Measurements from ENCODE around the gene MED8. TPM values are rescaled to one million over a fixed set of nuclear protein-coding genes. Genes with fewer than 3 reads are reported as not detected.
A peak's percentile ranks its signal among the peaks of the same experiment; 100 is the strongest.

MED8 gene
- total RNA-seq, 1 experiment from 2014 or later: 37.6 TPM

DNA sequence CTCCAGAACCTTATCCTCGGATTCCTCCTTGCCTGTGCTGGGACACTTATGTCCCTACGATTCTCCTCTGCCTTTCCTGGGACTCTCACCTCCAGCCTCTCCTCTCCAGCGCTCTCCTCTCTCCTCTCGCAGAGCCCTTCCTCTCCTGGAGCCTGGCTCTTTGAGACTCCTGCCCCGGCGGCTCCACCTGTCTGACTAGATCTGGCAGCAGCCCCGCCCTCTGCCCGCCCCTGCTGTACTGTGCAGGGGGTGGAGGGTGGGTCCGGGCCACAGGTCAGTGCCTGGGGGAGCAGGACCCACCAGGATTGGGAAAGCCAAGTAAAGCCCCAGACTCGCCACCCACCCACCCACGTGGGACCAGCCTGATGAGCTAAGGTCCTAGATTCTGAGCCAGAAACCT lies 23.4 kb downstream of the MED8 start:
- peaks cover 26% of the 10 kb centered on the region for H3K36me3 ChIP-seq (replicated peaks; ENCODE audit: control insufficient read depth, insufficient read depth, low read length)
- peak; percentile 81 for DNase-seq
- peak overlapping the region; percentile 72; the same call in 1 of the 2 replicates for H3K4me3 ChIP-seq (ENCODE audit: insufficient read depth, low read depth, low read length)

DNA sequence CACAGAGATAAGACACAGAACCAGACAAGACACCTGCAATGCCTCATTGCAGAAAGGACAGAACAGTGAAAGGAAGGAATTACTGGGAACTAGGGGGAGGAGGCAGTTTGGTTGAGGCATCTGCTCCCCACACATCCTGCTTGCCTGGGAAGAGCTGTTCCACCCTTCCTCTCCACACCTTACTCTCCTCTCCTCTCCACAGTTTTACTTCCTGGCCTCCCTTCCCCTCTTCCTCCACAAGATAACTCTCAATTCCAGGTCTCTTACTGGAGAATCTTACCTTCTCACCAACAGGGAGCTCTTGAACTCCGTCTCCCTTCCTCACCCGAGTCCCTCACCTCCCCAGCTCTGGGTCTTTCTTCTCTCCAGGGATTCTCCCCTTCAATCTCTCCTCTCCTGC lies 23.9 kb downstream of the MED8 start:
- H3K36me3 ChIP-seq (replicated peaks; ENCODE audit: control insufficient read depth, insufficient read depth, low read length): peaks cover 31% of the 10 kb centered on the region
- DNase-seq: no peak
- no peak overlapping the region for H3K4me3 ChIP-seq (ENCODE audit: insufficient read depth, low read depth, low read length)
- no peaks in the 10 kb centered on the region; the same call in 1 of the 2 replicates for H3K27me3 ChIP-seq (ENCODE audit: control insufficient read depth, insufficient read depth, low read length)

More for the DNA sequence above, 23.4 kb downstream of the MED8 start:
- no peaks in the 10 kb centered on the region; the same call in 1 of the 2 replicates for H3K27me3 ChIP-seq (ENCODE audit: control insufficient read depth, insufficient read depth, low read length)

DNA sequence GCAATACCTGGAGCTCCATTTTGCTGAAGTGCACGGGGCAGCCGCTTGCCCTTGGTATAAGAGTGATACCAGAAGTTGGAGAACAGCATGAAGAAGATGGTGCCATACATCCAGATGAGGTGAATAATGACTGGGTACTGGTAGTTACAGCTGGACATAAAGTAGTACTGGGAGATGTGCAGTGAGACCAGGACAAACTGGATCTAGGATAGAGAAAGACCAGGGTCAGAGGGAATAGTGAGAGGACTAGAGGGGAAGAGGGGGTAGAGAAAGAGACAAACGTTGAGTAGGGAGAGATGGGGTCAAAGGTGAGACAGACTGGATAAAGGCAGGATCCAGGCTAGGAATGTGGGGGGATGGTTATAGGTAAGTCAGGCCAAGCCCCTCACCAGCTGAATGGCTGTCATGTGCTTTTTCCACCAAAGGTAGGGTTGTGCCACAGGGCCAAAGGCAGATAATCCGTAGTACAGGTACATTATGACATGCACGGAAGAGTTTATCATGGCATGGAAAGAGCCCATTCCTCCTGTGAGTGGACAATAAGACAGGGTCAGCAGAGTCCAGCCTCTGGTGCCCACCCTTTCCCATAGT lies 25.6 kb downstream of the MED8 start:
- DNase-seq: peak; percentile 41

DNA sequence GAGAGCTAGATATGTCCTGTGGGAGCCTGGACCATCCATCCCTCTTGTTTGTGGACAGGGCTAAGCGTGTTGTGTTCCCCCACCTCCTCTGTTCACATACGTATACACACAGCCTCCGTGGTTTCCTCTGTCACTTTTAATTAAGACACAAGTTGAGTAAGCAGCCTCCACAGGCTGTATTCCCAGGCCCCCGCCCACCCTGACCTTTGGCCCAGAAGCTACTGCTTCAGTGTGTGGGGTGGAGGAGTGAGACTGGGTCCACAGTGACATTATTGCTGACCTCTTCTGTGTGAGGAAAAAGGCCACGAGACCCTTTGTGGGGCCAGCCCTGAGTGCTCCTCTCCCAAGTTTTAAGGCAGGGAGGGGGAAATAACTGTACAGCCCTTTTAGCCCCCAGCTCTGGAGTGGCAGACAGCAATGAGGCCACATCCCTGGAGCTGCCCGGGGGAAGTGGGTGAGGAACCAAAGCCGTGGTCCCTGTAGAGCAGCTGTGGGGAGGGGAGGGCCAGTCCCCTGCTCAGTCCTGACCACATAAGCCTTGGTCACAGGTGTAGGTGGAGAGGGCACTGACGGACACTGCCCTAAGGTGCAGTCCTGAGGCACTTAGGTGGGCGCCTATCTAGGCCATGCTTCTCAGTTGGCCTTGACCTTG lies 26.2 kb downstream of the MED8 start:
- no peak overlapping the region for H3K4me3 ChIP-seq (ENCODE audit: insufficient read depth, low read depth, low read length)
- no peaks in the 10 kb centered on the region; the same call in 1 of the 2 replicates for H3K27me3 ChIP-seq (ENCODE audit: control insufficient read depth, insufficient read depth, low read length)
- peaks cover 41% of the 10 kb centered on the region for H3K36me3 ChIP-seq (replicated peaks; ENCODE audit: control insufficient read depth, insufficient read depth, low read length)
- DNase-seq: peak; percentile 31

More for the DNA sequence above, 25.6 kb downstream of the MED8 start:
- no peaks in the 10 kb centered on the region; the same call in 1 of the 2 replicates for H3K27me3 ChIP-seq (ENCODE audit: control insufficient read depth, insufficient read depth, low read length)
- H3K4me3 ChIP-seq (ENCODE audit: insufficient read depth, low read depth, low read length): no peak overlapping the region
- H3K36me3 ChIP-seq (replicated peaks; ENCODE audit: control insufficient read depth, insufficient read depth, low read length): peaks cover 41% of the 10 kb centered on the region

- peaks cover 41% of the 10 kb centered on the region for H3K36me3 ChIP-seq (replicated peaks; ENCODE audit: control insufficient read depth, insufficient read depth, low read length)
- H3K27me3 ChIP-seq (ENCODE audit: control insufficient read depth, insufficient read depth, low read length): no peaks in the 10 kb centered on the region; the same call in 1 of the 2 replicates
- no peak for DNase-seq
- H3K4me3 ChIP-seq (ENCODE audit: insufficient read depth, low read depth, low read length): peak overlapping the region; percentile 100; the same call in 1 of the 2 replicates
These were observed 29.0 kb downstream of the MED8 start for GRCh38 chr1:43360616-43361015.

DNA sequence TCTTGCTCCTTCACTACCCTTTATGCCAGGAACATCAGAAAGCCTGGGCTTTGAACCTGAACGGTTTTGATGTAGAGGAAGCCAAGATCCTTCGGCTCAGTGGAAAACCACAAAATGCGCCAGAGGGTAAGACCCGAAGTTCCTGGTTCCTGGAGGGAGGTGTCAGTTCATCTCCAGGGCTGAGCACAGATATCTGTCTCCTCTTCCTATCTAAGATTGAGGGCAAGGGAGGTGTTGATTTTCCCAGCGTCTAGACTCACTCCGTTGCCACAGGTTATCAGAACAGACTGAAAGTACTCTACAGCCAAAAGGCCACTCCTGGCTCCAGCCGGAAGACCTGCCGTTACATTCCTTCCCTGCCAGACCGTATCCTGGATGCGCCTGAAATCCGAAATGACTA lies 29.9 kb downstream of the MED8 start:
- peak; percentile 25 for DNase-seq
- Histone ChIP-seq H3K36me3 (replicated peaks; ENCODE audit: control insufficient read depth, insufficient read depth, low read length) (peaks cover 41% of the 10 kb centered on the region), H3K27me3 (ENCODE audit: control insufficient read depth, insufficient read depth, low read length) (no peaks in the 10 kb centered on the region), H3K4me3 (ENCODE audit: insufficient read depth, low read depth, low read length) (peak overlapping the region; percentile 100)

- Histone ChIP-seq H3K36me3 (replicated peaks; ENCODE audit: control insufficient read depth, insufficient read depth, low read length) (peaks cover 35% of the 10 kb centered on the region), H3K4me3 (ENCODE audit: insufficient read depth, low read depth, low read length) (peak within 1 kb of the TSS; percentile 100), H3K27me3 (ENCODE audit: control insufficient read depth, insufficient read depth, low read length) (no peaks in the 10 kb centered on the region)
- DNase-seq: peak; percentile 97
These were observed 30.6 kb downstream of the MED8 start, which contains the start of gene CDC20 for GRCh38 chr1:43358746-43359693. Gene CDC20 (plus strand): TSS chr1:43358981. CDS start chr1:43359216, 235 bp downstream.

GRCh38 chr1:43358121-43358745 lies 31.4 kb downstream of the MED8 start:
- H3K36me3 ChIP-seq (replicated peaks; ENCODE audit: control insufficient read depth, insufficient read depth, low read length): peaks cover 30% of the 10 kb centered on the region

DNA sequence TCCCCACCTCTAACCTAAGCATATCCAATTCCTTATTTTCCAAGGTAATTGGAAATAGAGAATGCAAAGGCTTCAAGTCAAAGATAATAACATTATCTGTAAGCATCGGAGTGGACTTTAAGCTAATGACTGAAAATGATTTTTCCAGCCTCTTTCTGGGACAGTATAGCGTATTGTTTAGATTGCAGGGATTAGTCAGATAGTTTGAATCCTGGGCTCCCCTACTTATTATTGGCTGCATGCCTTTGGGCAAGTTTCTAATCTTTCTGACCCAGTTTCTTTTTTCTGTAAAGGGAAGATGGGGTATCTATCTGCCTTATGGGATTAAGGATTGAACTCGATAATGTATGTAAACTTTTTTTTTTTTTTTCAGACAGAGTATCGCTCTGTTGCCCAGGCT lies 32.3 kb downstream of the MED8 start:
- Histone ChIP-seq H3K36me3 (replicated peaks; ENCODE audit: control insufficient read depth, insufficient read depth, low read length) (peaks cover 26% of the 10 kb centered on the region), H3K27me3 (ENCODE audit: control insufficient read depth, insufficient read depth, low read length) (no peaks in the 10 kb centered on the region), H3K4me3 (ENCODE audit: insufficient read depth, low read depth, low read length) (no peak overlapping the region)
- DNase-seq: no peak

More at GRCh38 chr1:43358121-43358745, 31.4 kb downstream of the MED8 start:
- Histone ChIP-seq H3K27me3 (ENCODE audit: control insufficient read depth, insufficient read depth, low read length) (no peaks in the 10 kb centered on the region), H3K4me3 (ENCODE audit: insufficient read depth, low read depth, low read length) (peak overlapping the region; percentile 100)
- DNase-seq: peak; percentile 84

DNA sequence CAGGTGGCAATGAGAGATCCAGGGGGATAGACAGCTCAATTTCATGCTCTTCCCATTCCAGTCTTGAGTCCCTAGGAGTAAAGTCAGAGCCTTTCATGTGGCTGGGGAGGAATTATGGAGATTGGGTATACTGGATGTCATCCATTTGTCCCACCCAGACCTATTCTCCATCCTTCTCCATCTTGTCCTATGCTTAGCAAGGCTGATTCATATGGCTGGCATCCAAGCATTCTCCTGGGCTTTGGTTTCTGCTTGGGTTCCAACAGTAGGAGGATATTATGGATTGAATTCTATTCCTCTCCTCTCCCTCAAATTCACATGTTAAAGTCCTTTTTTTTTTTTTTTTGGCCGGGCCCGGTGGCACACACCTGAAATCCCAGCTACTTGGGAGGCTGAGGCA lies 34.7 kb downstream of the MED8 start:
- H3K36me3 ChIP-seq (replicated peaks; ENCODE audit: control insufficient read depth, insufficient read depth, low read length): peaks cover 2% of the 10 kb centered on the region
- no peak for DNase-seq
- H3K4me3 ChIP-seq (ENCODE audit: insufficient read depth, low read depth, low read length): no peak overlapping the region
- H3K27me3 ChIP-seq (ENCODE audit: control insufficient read depth, insufficient read depth, low read length): no peaks in the 10 kb centered on the region; the same call in 1 of the 2 replicates

DNA sequence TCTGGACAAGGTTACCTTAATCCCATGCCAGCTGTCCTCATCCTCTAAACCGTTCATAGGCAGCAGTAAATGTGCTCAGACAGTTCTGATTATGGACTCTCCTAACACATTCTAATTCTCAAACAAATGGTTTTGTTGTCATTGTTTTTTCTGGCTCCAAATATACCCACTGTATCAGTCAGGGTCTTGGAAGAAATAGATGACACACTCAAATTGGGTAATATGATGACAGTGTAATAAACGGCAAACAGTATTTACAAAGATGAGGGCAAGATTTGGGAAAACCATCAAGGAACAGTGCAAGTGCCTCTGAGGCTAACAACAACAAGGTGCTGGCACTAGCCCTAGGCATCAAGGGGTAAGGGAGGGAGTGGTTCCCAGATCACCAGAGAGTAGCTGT lies 35.1 kb downstream of the MED8 start:
- no peak for DNase-seq
- Histone ChIP-seq H3K4me3 (ENCODE audit: insufficient read depth, low read depth, low read length) (no peak overlapping the region), H3K27me3 (ENCODE audit: control insufficient read depth, insufficient read depth, low read length) (no peaks in the 10 kb centered on the region; the same call in 1 of the 2 replicates), H3K36me3 (replicated peaks; ENCODE audit: control insufficient read depth, insufficient read depth, low read length) (no peaks in the 10 kb centered on the region)

- DNase-seq: peak; percentile 13
- H3K4me3 ChIP-seq (ENCODE audit: insufficient read depth, low read depth, low read length): no peak overlapping the region
- peaks cover 7% of the 10 kb centered on the region for H3K27me3 ChIP-seq (ENCODE audit: control insufficient read depth, insufficient read depth, low read length)
- no peaks in the 10 kb centered on the region for H3K36me3 ChIP-seq (replicated peaks; ENCODE audit: control insufficient read depth, insufficient read depth, low read length)
These were observed 36.7 kb downstream of the MED8 start for GRCh38 chr1:43352881-43353280.

DNA sequence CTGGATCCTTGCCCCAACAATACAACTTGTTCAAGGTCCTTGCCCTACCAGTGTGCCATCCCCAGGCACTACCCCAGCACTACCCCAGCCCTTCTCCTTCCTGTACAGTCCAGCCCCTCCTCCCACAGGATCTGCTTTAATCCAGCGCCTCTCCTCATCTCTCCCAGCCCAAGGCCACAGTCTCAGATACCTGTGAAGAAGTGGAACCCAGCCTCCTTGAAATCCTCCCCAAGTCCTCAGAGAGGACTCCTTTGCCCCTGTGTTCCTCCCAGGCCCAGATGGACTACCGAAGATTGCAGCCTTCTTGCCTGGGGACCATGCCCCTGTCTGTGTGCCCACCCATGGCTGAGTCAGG lies 37.3 kb downstream of the MED8 start:
- DNase-seq: no peak
- peaks cover 9% of the 10 kb centered on the region for H3K27me3 ChIP-seq (ENCODE audit: control insufficient read depth, insufficient read depth, low read length)
- no peaks in the 10 kb centered on the region for H3K36me3 ChIP-seq (replicated peaks; ENCODE audit: control insufficient read depth, insufficient read depth, low read length)
- no peak overlapping the region for H3K4me3 ChIP-seq (ENCODE audit: insufficient read depth, low read depth, low read length)

All from H7 (cell line).